GM12878 (cell line): ENCODE results near the gene KMT2E. TPM values are rescaled to one million over a fixed set of nuclear protein-coding genes. Genes with fewer than 3 reads are reported as not detected.
A peak's percentile ranks its signal among the peaks of the same experiment; 100 is the strongest.

Source experiments
- ASH2L ChIP-seq: fragments of 300-600, 200-600 bp; sonication (generic); IDR thresholded peaks from 2 replicates; pipeline ENCODE4 v1.6.1; 2017; ENCODE audit warnings: low read depth, mild to moderate bottlenecking, borderline replicate concordance
- ATF2 ChIP-seq: IDR thresholded peaks from 2 replicates; pipeline ENCODE4 v1.6.1; 2012; ENCODE audit warnings: low read length, inconsistent platforms
- BCL11A ChIP-seq: IDR thresholded peaks from 2 replicates; pipeline ENCODE4 v1.6.1; 2011; ENCODE audit warnings: low read depth, low read length
- EED ChIP-seq: sonication (generic); IDR thresholded peaks from 2 replicates; pipeline ENCODE4 v1.6.1; 2016; ENCODE audit warnings: antibody characterized with exemption, low read depth
- ELK1 ChIP-seq: IDR thresholded peaks from 2 replicates; pipeline ENCODE4 v1.6.1; 2012; ENCODE audit warnings: low read depth, low read length, improper control_type of control experiment
- HCFC1 ChIP-seq: fragments of 150-350 bp; IDR thresholded peaks from 2 replicates; pipeline ENCODE4 v1.6.1; 2014; ENCODE audit warnings: low read length
- IRF3 ChIP-seq: fragments of 450-650 bp; IDR thresholded peaks from 2 replicates; pipeline ENCODE4 v1.6.1; 2014; ENCODE audit warnings: mild to moderate bottlenecking
- MTA3 ChIP-seq: IDR thresholded peaks from 2 replicates; pipeline ENCODE4 v1.6.1; 2012; ENCODE audit warnings: low read length, inconsistent platforms, borderline replicate concordance
- NFIC ChIP-seq: IDR thresholded peaks from 2 replicates; pipeline ENCODE4 v1.6.1; 2012; ENCODE audit warnings: low read depth, mild to moderate bottlenecking, inconsistent platforms, low read length, moderate library complexity
- NR2C1 ChIP-seq: fragments of 450-650 bp; IDR thresholded peaks from 2 replicates; pipeline ENCODE4 v1.6.1; 2017; ENCODE audit warnings: antibody characterized with exemption, mild to moderate bottlenecking, moderate library complexity
- NRF1 ChIP-seq: conservative IDR thresholded peaks from 2 replicates; pipeline ENCODE4 v1.6.1; 2011; ENCODE audit warnings: mild to moderate bottlenecking, low read depth, low read length, improper control_type of control experiment
- PML ChIP-seq: IDR thresholded peaks from 2 replicates; pipeline ENCODE4 v1.6.1; 2012; ENCODE audit warnings: low read length, inconsistent platforms
- POLR2AphosphoS5 ChIP-seq: IDR thresholded peaks from 2 replicates; pipeline ENCODE4 v1.6.1; 2011; ENCODE audit warnings: mild to moderate bottlenecking, low read length, inconsistent platforms
- POU2F2 ChIP-seq: IDR thresholded peaks from 3 replicates; pipeline ENCODE4 v1.6.1; 2011; ENCODE audit warnings: low read depth, mild to moderate bottlenecking, low read length, borderline replicate concordance
- RBBP5 ChIP-seq: fragments of 200-600 bp; sonication (generic); conservative IDR thresholded peaks from 2 replicates; pipeline ENCODE4 v1.6.1; 2016
- REST ChIP-seq: IDR thresholded peaks from 2 replicates; pipeline ENCODE4 v1.6.1; 2012; ENCODE audit warnings: mild to moderate bottlenecking, low read depth, low read length
- SKIL ChIP-seq: fragments of 450-650 bp; IDR thresholded peaks from 2 replicates; pipeline ENCODE4 v1.6.1; 2017; ENCODE audit warnings: mild to moderate bottlenecking, low read depth, inconsistent platforms; ENCODE audit not compliant: poor library complexity, severe bottlenecking
- TAF1 ChIP-seq: IDR thresholded peaks from 2 replicates; pipeline ENCODE4 v1.6.1; 2011; ENCODE audit warnings: mild to moderate bottlenecking, low read depth, low read length, borderline replicate concordance
- USF1 ChIP-seq: IDR thresholded peaks from 2 replicates; pipeline ENCODE4 v1.6.1; 2011; ENCODE audit warnings: borderline replicate concordance, low read depth, mild to moderate bottlenecking, moderate library complexity, mixed read lengths, low read length; ENCODE audit not compliant: insufficient read depth; ENCODE audit errors: extremely low read length
- YY1 ChIP-seq: IDR thresholded peaks from 2 replicates; pipeline ENCODE4 v1.6.1; 2011; ENCODE audit warnings: low read depth, mild to moderate bottlenecking, low read length
- ZNF207 ChIP-seq: fragments of 450-650 bp; IDR thresholded peaks from 2 replicates; pipeline ENCODE4 v1.6.1; 2014; ENCODE audit warnings: antibody characterized with exemption, mild to moderate bottlenecking, borderline replicate concordance
- polyA plus RNA-seq, 11 experiments: library from polyadenylated mRNA; depleted of rRNA in 4 of 11; unstranded in 6 of 11; stranded (reverse) in 5 of 11; fragments of >200 nt; fragmentation: Nextera tagmentation in 4 of 11; fragmentation: Illumina TruSeq in 1 of 11; extraction: Ambion mirVana in 4 of 11; extraction: Trizol in 1 of 11; gene quantifications; 1 replicate in 1 of 11; 2 replicates in 10 of 11; pipeline versions ENCODE4 v1.2.1 to v1.2.3, GENCODE V29; 2011 to 2016; ENCODE audit warnings: inconsistent platforms in 2 of 11, missing spikeins in 2 of 11, low read depth in 1 of 11
- total RNA-seq, 4 experiments: library from RNA; depleted of rRNA in 3 of 4; stranded (reverse); fragments of >200 nt in 3 of 4; fragmentation: Illumina TruSeq in 1 of 4; extraction: Trizol in 1 of 4; gene quantifications; 2 replicates each; pipeline versions ENCODE4 v1.2.1 to v1.2.3, GENCODE V29; 2013 to 2021

Gene KMT2E
- total and polyA plus RNA-seq, 10 of the 15 experiments (the other 5 are each of a cell fraction or from before 2014, with no cell fraction given) = 13.2 to 68.1 (median 34.1) TPM

GRCh38 chr7:105013221-105013815 is 687 bp upstream of the KMT2E start (continued):
- TF ChIP-seq IRF3 (no peak), NFIC (no peak), RBBP5 (no peak), ELK1 (no peak), HCFC1 (0 out of 2 replicates have a peak, but pooled peaks have one; percentile 47), BCL11A (no peak), YY1 (peak; percentile 88), EED (no peak), USF1 (no peak), NR2C1 (0 out of 2 replicates have a peak, but pooled peaks have one; percentile 19), SKIL (no peak), MTA3 (no peak), REST (0 out of 2 replicates have a peak, but pooled peaks have one; percentile 27), ASH2L (no peak), POU2F2 (peak; percentile 94), ATF2 (no peak), TAF1 (peak; percentile 67), NRF1 (peak; percentile 81), PML (no peak), POLR2AphosphoS5 (peak; percentile 98), ZNF207 (no peak; the same call in 1 of the 2 replicates)
